GM12878 (cell line): ENCODE data around the gene UBL4A. TPM values are rescaled to one million over a fixed set of nuclear protein-coding genes. Genes with fewer than 3 reads are reported as not detected.
"Not testable (repeated sequence)": the region's sequence is repeated elsewhere in the genome, so short reads cannot be mapped to it uniquely, and the experiment has no call there.

Source experiments
- ATAC-seq: fragments of 200-7000 bp; cut with Tn5 transposase; 3 replicates; pipeline ENCODE4 v1.9.1; 2020; ENCODE audit warnings: mild to moderate bottlenecking, moderate library complexity
- BruUV-seq: library from RNA; stranded (reverse); fragments of 400-500 nt; replicated peaks from 2 replicates; lab custom pipeline; 2021; lab: Mats Ljungman, UMichigan
- CTCF ChIA-PET: fragments of 300-600 bp; sonication (Branson Sonifier 250); formaldehyde crosslinking; extraction: SDS; loops from one replicate; lab custom pipeline; 2021; ENCODE audit warnings: inconsistent platforms; lab: Yijun Ruan, JAX
- POLR2A ChIA-PET: fragments of 350-600 bp; formaldehyde crosslinking; extraction: SDS; loops from one replicate; lab custom pipeline; 2021; ENCODE audit warnings: inconsistent platforms; lab: Charles Lee
- RAD21 ChIA-PET: fragments of 300-600 bp; sonication (Branson Sonifier 250); formaldehyde crosslinking; loops from one replicate; lab custom pipeline; 2023; ENCODE audit warnings: antibody characterized with exemption; ENCODE audit not compliant: unreplicated experiment; lab: Charles Lee
- SMC1A ChIA-PET: fragments of 300-600 bp; sonication (Branson Sonifier 250); formaldehyde crosslinking; loops from one replicate; lab custom pipeline; 2023; ENCODE audit not compliant: unreplicated experiment, uncharacterized antibody; lab: Charles Lee
- DNase-seq: peaks from one replicate; pipeline ENCODE4 v3.0.0-alpha.2; 2011; ENCODE audit warnings: low read depth, low spot score
- FAIRE-seq: peaks from 3 replicates; lab custom pipeline; 2011; peaks lifted over from hg19 to GRCh38; lab: Jason Lieb, UNC
- H2AFZ ChIP-seq: 2 replicates; pipeline ENCODE4 v1.6.0; 2011; ENCODE audit warnings: low read depth, low read length, control low read depth; ENCODE audit not compliant: control insufficient read depth
- H3K27ac ChIP-seq: 2 replicates; pipeline ENCODE4 v1.5.1; 2011; ENCODE audit warnings: control low read depth; ENCODE audit not compliant: control insufficient read depth, insufficient read depth
- H3K27me3 ChIP-seq, 2 experiments: replicated peaks in 1 of 2; 2 replicates each; pipeline versions ENCODE4 v1.6.0 to v1.6.1; 2011; ENCODE audit warnings: low read length in 1 of 2; ENCODE audit not compliant: control insufficient read depth in 2 of 2, insufficient read depth in 2 of 2
- H3K36me3 ChIP-seq, 2 experiments: 2 replicates each; pipeline ENCODE4 v1.5.1; 2011; ENCODE audit warnings: low read length in 1 of 2; ENCODE audit not compliant: control insufficient read depth in 2 of 2, insufficient read depth in 2 of 2
- H3K4me1 ChIP-seq: 2 replicates; pipeline ENCODE4 v1.6.1; 2011; ENCODE audit warnings: mild to moderate bottlenecking, low read length, moderate library complexity, mixed read lengths; ENCODE audit not compliant: control insufficient read depth, insufficient read depth
- H3K4me2 ChIP-seq: 2 replicates; pipeline ENCODE4 v1.6.0; 2011; ENCODE audit warnings: control low read depth; ENCODE audit not compliant: control insufficient read depth, insufficient read depth
- H3K4me3 ChIP-seq: fragments of 200-600 bp; sonication (generic); 2 replicates; pipeline ENCODE4 v1.5.1; 2016
- H3K79me2 ChIP-seq: 2 replicates; pipeline ENCODE4 v1.6.0; 2011; ENCODE audit warnings: low read length; ENCODE audit not compliant: control insufficient read depth, insufficient read depth
- H3K9ac ChIP-seq: 2 replicates; pipeline ENCODE4 v1.8.0; 2011; ENCODE audit warnings: low read length, control low read depth, mixed read lengths; ENCODE audit not compliant: control insufficient read depth, insufficient read depth
- H3K9me3 ChIP-seq: replicated peaks from 3 replicates; pipeline ENCODE4 v1.5.1; 2011; ENCODE audit warnings: mild to moderate bottlenecking, low read length; ENCODE audit not compliant: control insufficient read depth, insufficient read depth
- H4K20me1 ChIP-seq: 2 replicates; pipeline ENCODE4 v1.6.0; 2011; ENCODE audit not compliant: control insufficient read depth, insufficient read depth
- BCL11A ChIP-seq: IDR thresholded peaks from 2 replicates; pipeline ENCODE4 v1.6.1; 2011; ENCODE audit warnings: low read depth, low read length
- ETV6 ChIP-seq, 2 experiments: fragments of 450-650 bp in 1 of 2; IDR thresholded peaks in 1 of 2; conservative IDR thresholded peaks in 1 of 2; 2 replicates each; pipeline ENCODE4 v1.6.1; 2014; ENCODE audit warnings: antibody characterized with exemption in 1 of 2, borderline replicate concordance in 1 of 2, low read depth in 1 of 2, mild to moderate bottlenecking in 1 of 2, moderate library complexity in 1 of 2
- HDAC2 ChIP-seq: fragments of 200-600 bp; sonication (generic); IDR thresholded peaks from 2 replicates; pipeline ENCODE4 v1.6.1; 2017
- JUND ChIP-seq: IDR thresholded peaks from 2 replicates; pipeline ENCODE4 v1.6.1; 2012; ENCODE audit warnings: low read depth, mild to moderate bottlenecking, low read length, improper control_type of control experiment, moderate library complexity
- KDM1A ChIP-seq: fragments of 200-600 bp; sonication (generic); IDR thresholded peaks from 2 replicates; pipeline ENCODE4 v1.6.1; 2016; ENCODE audit warnings: borderline replicate concordance
- KLF5 ChIP-seq: fragments of 450-650 bp; IDR thresholded peaks from 2 replicates; pipeline ENCODE4 v1.6.1; 2014; ENCODE audit warnings: mild to moderate bottlenecking; ENCODE audit not compliant: partially characterized antibody
- POLR2AphosphoS2 ChIP-seq: IDR thresholded peaks from 2 replicates; pipeline ENCODE4 v1.6.1; 2011; ENCODE audit warnings: low read depth, mild to moderate bottlenecking, low read length, improper control_type of control experiment, moderate library complexity
- RBBP5 ChIP-seq: fragments of 200-600 bp; sonication (generic); conservative IDR thresholded peaks from 2 replicates; pipeline ENCODE4 v1.6.1; 2016
- RELA ChIP-seq: fragments of 450-650 bp; IDR thresholded peaks from 2 replicates; pipeline ENCODE4 v1.8.0; 2014; ENCODE audit warnings: borderline replicate concordance; ENCODE audit not compliant: partially characterized antibody
- SMAD1 ChIP-seq: fragments of 450-650 bp; IDR thresholded peaks from 2 replicates; pipeline ENCODE4 v1.6.1; 2018; ENCODE audit warnings: mild to moderate bottlenecking, low read depth; ENCODE audit not compliant: partially characterized antibody
- TBL1XR1 ChIP-seq: IDR thresholded peaks from 2 replicates; pipeline ENCODE4 v1.6.1; 2012; ENCODE audit warnings: low read depth, low read length, improper control_type of control experiment
- WGBS: methylation state at CpG from one replicate; pipeline ENCODE4 v1.1.6; 2016; ENCODE audit warnings: low lambda C conversion rate; ENCODE audit not compliant: insufficient replicate concordance, insufficient coverage; ENCODE audit errors: missing lambda C conversion rate; 5-methylcytosine and 5-hydroxymethylcytosine counted together
- in situ Hi-C: fragments of 300-500 bp; cut with MboI; formaldehyde crosslinking; loops from 9 replicates; pipeline ENCODE4 v1.14.3; 2018; ENCODE audit warnings: mixed read lengths
- intact Hi-C: fragments of 100-400 bp; cut with micrococcal nuclease; formaldehyde crosslinking; loops from one replicate; pipeline ENCODE4 v1.14.2; 2022; ENCODE audit not compliant: unreplicated experiment
- polyA plus RNA-seq, 11 experiments: library from polyadenylated mRNA; depleted of rRNA in 4 of 11; unstranded in 6 of 11; stranded (reverse) in 5 of 11; fragments of >200 nt; fragmentation: Nextera tagmentation in 4 of 11; fragmentation: Illumina TruSeq in 1 of 11; extraction: Ambion mirVana in 4 of 11; extraction: Trizol in 1 of 11; gene quantifications; 1 replicate in 1 of 11; 2 replicates in 10 of 11; pipeline versions ENCODE4 v1.2.1 to v1.2.3, GENCODE V29; 2011 to 2016; ENCODE audit warnings: inconsistent platforms in 2 of 11, missing spikeins in 2 of 11, low read depth in 1 of 11
- total RNA-seq, 4 experiments: library from RNA; depleted of rRNA in 3 of 4; stranded (reverse); fragments of >200 nt in 3 of 4; fragmentation: Illumina TruSeq in 1 of 4; extraction: Trizol in 1 of 4; gene quantifications; 2 replicates each; pipeline versions ENCODE4 v1.2.1 to v1.2.3, GENCODE V29; 2013 to 2021

The UBL4A gene
- total and polyA plus RNA-seq, 10 of the 15 experiments (the other 5 are each of a cell fraction or from before 2014, with no cell fraction given), result 4.2 to 49.9 (median 34.0) TPM

DNA sequence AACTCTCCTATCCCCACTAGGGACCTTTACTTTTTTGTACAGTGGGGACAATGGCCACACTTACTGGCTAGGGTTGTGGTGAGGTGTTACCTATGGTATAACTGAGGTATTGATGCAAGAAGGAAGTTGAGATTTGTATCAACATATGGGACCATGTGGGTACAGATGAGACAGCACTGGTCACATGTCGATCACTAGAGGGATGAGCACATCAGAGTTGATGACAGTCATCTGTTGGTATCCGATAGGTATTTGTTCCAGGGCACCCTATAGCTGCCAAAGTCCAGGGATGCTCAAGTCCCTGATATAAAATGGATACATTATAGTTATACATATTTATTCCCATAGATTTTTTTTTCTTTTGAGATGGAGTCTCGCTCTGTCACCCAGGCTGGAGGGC lies 16.6 kb upstream of the UBL4A start:
- ChIA-PET POLR2A (interaction anchor here (0.7 to 1.5 kb wide), 2 partner anchors 13 to 980 kb away, joined by 4 read pairs; partner anchors contain the start of gene SLC10A3), SMC1A (no interaction called here), RAD21 (no interaction called here), CTCF (interaction anchor here (1.1 kb wide), 1 partner anchor 11 kb away, joined by 3 read pairs; no protein-coding TSS in a partner anchor)
- 60% methylated on average over 3 of the region's 3 CpGs for WGBS
- H3K4me3 ChIP-seq, result no peak overlapping the region
- H3K27ac ChIP-seq, result no peak overlapping the region
- no TSS peak for BruUV-seq
- no peak overlapping the region for H2AFZ ChIP-seq
- H3K36me3 ChIP-seq, result no peaks in the 10 kb centered on the region
- DNase-seq, result no peak
- no peak for TF ChIP-seq SMAD1
- no peak for TF ChIP-seq RELA
- no peak for TF ChIP-seq RBBP5
- no peak for TF ChIP-seq ETV6 (conservative IDR thresholded peaks at IDR 0.05 in 1 of 2, IDR thresholded peaks at IDR 0.05 in 1 of 2; ENCODE audit: borderline replicate concordance in 1 of 2, low read depth in 1 of 2)
- TF ChIP-seq HDAC2, result no peak
- TF ChIP-seq JUND, result no peak
- no peak for TF ChIP-seq BCL11A
- no peaks in the 10 kb centered on the region for H3K79me2 ChIP-seq
- no peak for ATAC-seq
- in situ Hi-C loops, result no loop called here
- intact Hi-C loops, result no loop called here
- FAIRE-seq, result no peak
- no peak overlapping the region for H3K9ac ChIP-seq
- H3K27me3 ChIP-seq, result no peaks in the 10 kb centered on the region
- no peaks in the 10 kb centered on the region for H4K20me1 ChIP-seq
- no peak overlapping the region for H3K4me2 ChIP-seq
- H3K4me1 ChIP-seq, result no peaks in the 10 kb centered on the region; the same call in 1 of the 2 replicates
- H3K9me3 ChIP-seq, result no peaks in the 10 kb centered on the region; the same call in 2 of the 3 replicates

GRCh38 chrX:154502098-154502497 lies 15.7 kb upstream of the UBL4A start:
- ATAC-seq, result no peak
- no peak for DNase-seq
- FAIRE-seq, result no peak
- TF ChIP-seq KLF5, result no peak
- no peak for TF ChIP-seq POLR2AphosphoS2
- no peak for TF ChIP-seq KDM1A
- no peak for TF ChIP-seq TBL1XR1
- no peak overlapping the region for H3K4me3 ChIP-seq
- RAD21 ChIA-PET, result no interaction called here
- BruUV-seq, result no TSS peak
- CTCF ChIA-PET, result no interaction called here
- SMC1A ChIA-PET, result interaction anchor here (0.6 kb wide), 1 partner anchor 9 kb away, joined by 3 read pairs; no protein-coding TSS in a partner anchor
- no peaks in the 10 kb centered on the region; the same call in 2 of the 3 replicates for H3K9me3 ChIP-seq
- no peaks in the 10 kb centered on the region for H4K20me1 ChIP-seq
- intact Hi-C loops, result no loop called here
- no peak overlapping the region for H3K27ac ChIP-seq
- H3K36me3 ChIP-seq, result no peaks in the 10 kb centered on the region
- no peaks in the 10 kb centered on the region for H3K27me3 ChIP-seq
- no peak overlapping the region for H3K9ac ChIP-seq
- in situ Hi-C loops, result no loop called here
- H3K79me2 ChIP-seq, result no peaks in the 10 kb centered on the region
- no peak overlapping the region for H2AFZ ChIP-seq
- no peak overlapping the region for H3K4me2 ChIP-seq
- H3K4me1 ChIP-seq, result peaks cover 5% of the 10 kb centered on the region
- POLR2A ChIA-PET, result interaction anchor here (0.7 to 1.5 kb wide), 2 partner anchors 12 to 979 kb away, joined by 4 read pairs; partner anchors contain the start of gene SLC10A3
- WGBS, result 35% methylated on average over 8 of the region's 8 CpGs

DNA sequence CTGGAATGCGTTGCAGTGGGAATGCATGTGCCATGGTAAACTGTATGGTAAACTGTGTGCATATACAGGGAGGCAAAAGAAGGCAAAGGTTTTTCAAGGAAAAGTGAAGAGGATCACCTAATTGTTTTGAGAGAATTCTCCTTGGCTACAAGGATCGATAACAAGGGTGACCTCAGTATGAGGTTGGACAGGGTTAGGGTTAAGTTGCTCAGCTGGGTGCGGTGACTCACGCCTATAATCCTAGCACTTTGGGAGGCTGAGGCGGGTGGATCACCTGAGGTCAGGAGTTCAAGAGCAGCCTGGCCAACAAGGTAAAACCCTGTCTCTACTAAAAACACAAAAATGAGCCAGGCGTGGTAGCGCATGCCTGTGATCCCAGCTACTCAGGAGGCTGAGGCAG lies 15.0 kb upstream of the UBL4A start:
- RAD21 ChIA-PET, H3K79me2 ChIP-seq, in situ Hi-C loops, DNase-seq, H4K20me1 ChIP-seq, H3K27me3 ChIP-seq, CTCF ChIA-PET, H3K4me1 ChIP-seq, H3K4me2 ChIP-seq, intact Hi-C loops, ATAC-seq, FAIRE-seq, H3K36me3 ChIP-seq, H3K27ac ChIP-seq, H3K9ac ChIP-seq, H3K4me3 ChIP-seq, SMC1A ChIA-PET, H3K9me3 ChIP-seq, H2AFZ ChIP-seq, BruUV-seq: not testable (repeated sequence)
- POLR2A ChIA-PET, result interaction anchor here (0.7 to 1.5 kb wide), 3 partner anchors 11 to 497 kb away, joined by 3 to 5 read pairs (median 4); partner anchors contain the start of gene SLC10A3
- 90% methylated on average over 7 of the region's 7 CpGs for WGBS
